ENCODE data around the gene UBE2F.

The UBE2F gene

DNA sequence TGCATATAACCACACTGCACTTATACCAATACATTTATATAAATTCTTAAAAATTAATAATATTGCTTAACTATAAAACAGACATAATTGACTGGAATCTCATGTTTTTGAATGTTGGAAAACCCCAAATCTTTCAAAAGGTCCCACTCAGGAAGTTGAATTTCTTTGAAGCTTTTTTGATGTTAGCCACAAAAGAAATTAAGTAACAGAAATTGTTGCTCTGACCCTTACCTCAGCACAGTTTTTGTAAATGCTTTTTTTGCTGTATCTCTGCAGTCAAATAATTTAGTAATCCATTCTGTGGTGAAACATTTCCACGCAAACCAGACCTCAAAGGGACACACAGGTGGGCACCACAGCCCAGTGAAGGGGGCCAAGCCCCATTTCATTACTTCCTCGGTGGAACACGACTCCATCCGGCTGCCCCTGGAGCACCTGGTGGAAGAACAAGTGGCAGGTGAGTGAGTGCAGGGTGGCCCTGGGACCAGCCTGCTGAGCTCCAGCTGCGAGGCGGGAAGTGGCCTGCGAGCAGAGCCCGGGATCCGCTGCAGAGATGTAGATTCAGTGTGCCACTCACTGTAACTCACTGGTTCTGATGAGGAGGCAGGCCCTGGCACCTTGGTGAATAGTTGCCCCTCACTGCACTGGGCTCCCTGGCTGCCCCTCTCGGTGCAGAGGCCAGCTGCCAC, 102.4 kb downstream of the UBE2F start:
- no peaks in the 10 kb centered on the region for H3K9me3 ChIP-seq (ENCODE audit: severe bottlenecking)
- H3K27ac ChIP-seq (ENCODE audit: poor library complexity, severe bottlenecking): no peak overlapping the region
- ATAC-seq (ENCODE audit: low read depth) (no peak), DNase-seq (ENCODE audit: low spot score) (no peak)
- H3K4me1 ChIP-seq (ENCODE audit: insufficient read depth, poor library complexity, severe bottlenecking): no peaks in the 10 kb centered on the region
- H3K4me3 ChIP-seq (ENCODE audit: severe bottlenecking): no peak overlapping the region
- H3K36me3 ChIP-seq (ENCODE audit: low read depth): peaks cover 82% of the 10 kb centered on the region
- H3K27me3 ChIP-seq (ENCODE audit: insufficient read depth, poor library complexity, severe bottlenecking): no peaks in the 10 kb centered on the region
- TF ChIP-seq CTCF (IDR thresholded peaks at IDR 0.05; ENCODE audit: poor library complexity, severe bottlenecking): no peak

- no peak for TF ChIP-seq CTCF (IDR thresholded peaks at IDR 0.05; ENCODE audit: poor library complexity, severe bottlenecking)
- H3K36me3 ChIP-seq (ENCODE audit: low read depth): peaks cover 82% of the 10 kb centered on the region
- no peak overlapping the region for H3K27ac ChIP-seq (ENCODE audit: poor library complexity, severe bottlenecking)
- DNase-seq (ENCODE audit: low spot score): no peak
- no peak for ATAC-seq (ENCODE audit: low read depth)
- no peak overlapping the region for H3K4me3 ChIP-seq (ENCODE audit: severe bottlenecking)
- no peaks in the 10 kb centered on the region for H3K4me1 ChIP-seq (ENCODE audit: insufficient read depth, poor library complexity, severe bottlenecking)
- no peaks in the 10 kb centered on the region for H3K27me3 ChIP-seq (ENCODE audit: insufficient read depth, poor library complexity, severe bottlenecking)
- H3K9me3 ChIP-seq (ENCODE audit: severe bottlenecking): no peaks in the 10 kb centered on the region
These were observed 103.1 kb downstream of the UBE2F start for GRCh38 chr2:238069877-238070276.

- H3K4me3 ChIP-seq (ENCODE audit: severe bottlenecking): no peak overlapping the region
- DNase-seq (ENCODE audit: low spot score) (no peak), ATAC-seq (ENCODE audit: low read depth) (no peak)
- H3K4me1 ChIP-seq (ENCODE audit: insufficient read depth, poor library complexity, severe bottlenecking): no peaks in the 10 kb centered on the region
- no peak overlapping the region for H3K27ac ChIP-seq (ENCODE audit: poor library complexity, severe bottlenecking)
- H3K27me3 ChIP-seq (ENCODE audit: insufficient read depth, poor library complexity, severe bottlenecking): no peaks in the 10 kb centered on the region
- H3K36me3 ChIP-seq (ENCODE audit: low read depth): peaks cover 68% of the 10 kb centered on the region
- H3K9me3 ChIP-seq (ENCODE audit: severe bottlenecking): no peaks in the 10 kb centered on the region
- no peak for TF ChIP-seq CTCF (IDR thresholded peaks at IDR 0.05; ENCODE audit: poor library complexity, severe bottlenecking)
These were observed 108.6 kb downstream of the UBE2F start for GRCh38 chr2:238075397-238075796.

- no peak overlapping the region for H3K4me3 ChIP-seq (ENCODE audit: severe bottlenecking)
- H3K4me1 ChIP-seq (ENCODE audit: insufficient read depth, poor library complexity, severe bottlenecking): no peaks in the 10 kb centered on the region
- TF ChIP-seq CTCF (IDR thresholded peaks at IDR 0.05; ENCODE audit: poor library complexity, severe bottlenecking): no peak
- H3K27ac ChIP-seq (ENCODE audit: poor library complexity, severe bottlenecking): no peak overlapping the region
- H3K36me3 ChIP-seq (ENCODE audit: low read depth): peaks cover 67% of the 10 kb centered on the region
- DNase-seq (ENCODE audit: low spot score): no peak
- no peaks in the 10 kb centered on the region for H3K9me3 ChIP-seq (ENCODE audit: severe bottlenecking)
- H3K27me3 ChIP-seq (ENCODE audit: insufficient read depth, poor library complexity, severe bottlenecking): no peaks in the 10 kb centered on the region
- no peak for ATAC-seq (ENCODE audit: low read depth)
These were observed 110.5 kb downstream of the UBE2F start for GRCh38 chr2:238077292-238077691.

GRCh38 chr2:238079874-238080327, 113.1 kb downstream of the UBE2F start:
- no peaks in the 10 kb centered on the region for H3K9me3 ChIP-seq (ENCODE audit: severe bottlenecking)
- H3K4me1 ChIP-seq (ENCODE audit: insufficient read depth, poor library complexity, severe bottlenecking): no peaks in the 10 kb centered on the region

More at GRCh38 chr2:238079874-238080327, 113.1 kb downstream of the UBE2F start:
- H3K27me3 ChIP-seq (ENCODE audit: insufficient read depth, poor library complexity, severe bottlenecking): no peaks in the 10 kb centered on the region
- H3K36me3 ChIP-seq (ENCODE audit: low read depth): peaks cover 64% of the 10 kb centered on the region
- ATAC-seq (ENCODE audit: low read depth) (no peak), DNase-seq (ENCODE audit: low spot score) (no peak)
- no peak overlapping the region for H3K4me3 ChIP-seq (ENCODE audit: severe bottlenecking)
- no peak for TF ChIP-seq CTCF (IDR thresholded peaks at IDR 0.05; ENCODE audit: poor library complexity, severe bottlenecking)
- no peak overlapping the region for H3K27ac ChIP-seq (ENCODE audit: poor library complexity, severe bottlenecking)

All from RWPE2 (cell line).